ENCODE data around the gene PALD1. TPM values are rescaled to one million over a fixed set of nuclear protein-coding genes. Genes with fewer than 3 reads are reported as not detected.

Gene PALD1
- total and polyA plus RNA-seq, 2 of the 13 experiments (the other 11 are each of a cell fraction or from before 2014, with no cell fraction given) = 0.07 to 0.09 TPM

DNA sequence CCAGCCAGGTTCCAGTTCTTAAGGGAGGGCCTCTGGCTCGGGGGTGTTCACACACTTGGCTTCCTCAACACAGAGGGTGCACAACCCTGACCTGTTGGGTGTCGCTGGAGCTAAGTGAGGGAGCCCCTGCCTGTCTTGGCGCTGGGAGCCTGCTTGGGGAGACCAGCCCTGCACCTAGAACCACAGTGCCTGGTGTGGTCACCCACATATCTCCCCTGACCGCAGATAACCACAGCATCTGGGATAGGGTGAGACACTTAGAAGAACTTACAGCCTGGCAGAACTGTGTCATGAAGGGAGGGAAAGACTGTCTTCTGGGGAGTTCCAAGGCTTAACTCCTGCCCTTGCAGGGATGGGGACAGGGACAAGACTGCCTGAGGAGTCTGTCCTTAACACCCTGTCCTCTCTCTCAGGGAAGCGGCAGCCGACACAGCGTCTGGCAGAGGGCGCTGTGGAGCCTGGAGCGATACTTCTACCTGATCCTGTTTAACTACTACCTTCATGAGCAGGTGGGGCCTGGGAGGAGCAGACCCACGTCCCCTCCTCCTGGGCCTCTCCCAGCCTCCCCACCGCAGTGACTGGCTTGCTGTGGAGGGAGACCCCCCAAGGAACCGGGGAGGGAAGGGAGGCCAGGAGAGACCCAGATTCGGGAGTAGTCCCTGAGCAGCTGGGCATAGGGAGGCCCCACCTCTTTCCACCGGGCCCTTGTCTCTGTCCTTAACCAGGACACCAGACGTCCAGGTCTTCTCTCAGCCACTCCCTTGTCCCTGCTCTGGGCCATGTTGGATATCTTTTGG is 59.0 kb downstream of the PALD1 start:
- DNase-seq (ENCODE audit: low spot score) (peak; percentile 31), ATAC-seq (peak; percentile 74), FAIRE-seq (no peak)
- Histone ChIP-seq H2AFZ (ENCODE audit: low read length) (no peak overlapping the region), H3K27ac (ENCODE audit: extremely low read length, insufficient read depth, low read length) (no peak overlapping the region), H3K79me2 (ENCODE audit: insufficient read depth, low read length) (no peaks in the 10 kb centered on the region), H3K9me3 (ENCODE audit: low read length) (no peaks in the 10 kb centered on the region), H4K20me1 (ENCODE audit: insufficient read depth, low read length) (no peaks in the 10 kb centered on the region), H3K36me3 (replicated peaks in 1 of 2; ENCODE audit: control insufficient read depth in 1 of 2, insufficient read depth in 2 of 2, low read length in 2 of 2) (no peaks in the 10 kb centered on the region), H3K4me3 (replicated peaks in 1 of 3; ENCODE audit: insufficient read depth in 1 of 3, low read depth in 2 of 3, low read length in 3 of 3) (peak overlapping the region in 1 of 3 experiments; percentile 45; a peak in 1 of 6 replicates), H3K27me3 (ENCODE audit: control insufficient read depth in 1 of 2, insufficient read depth in 2 of 2, low read length in 2 of 2) (peaks cover 6 to 34% of the 10 kb centered on the region in 2 experiments; a peak in 3 of 5 replicates), H3K4me2 (ENCODE audit: low read depth, low read length) (peak overlapping the region; percentile 22), H3K9ac (ENCODE audit: insufficient read depth, low read depth, low read length) (no peak overlapping the region), H3K4me1 (ENCODE audit: insufficient read depth, low read length) (peaks cover 15% of the 10 kb centered on the region)
- POLR2A ChIA-PET = no interaction called here
- intact Hi-C loops (cut with micrococcal nuclease; ENCODE audit: unreplicated experiment) (no loop called here), in situ Hi-C loops (cut with HindIII; ENCODE audit: extremely low pct_ligation_motif_present, low pct_unique_long_range_greater_than_20kb) (loop anchor here (5.0 kb wide), 1 partner anchor 75 kb away; no protein-coding TSS in a partner anchor)
- no TSS peak for BruUV-seq (replicated peaks)
- CTCF ChIA-PET (ENCODE audit: low intra/inter-chr PET ratio, low total read pairs) = interaction anchor here (1.1 kb wide), 1 partner anchor 76 kb away, joined by 6 read pairs; no protein-coding TSS in a partner anchor
- WGBS (ENCODE audit: low lambda C conversion rate) = 14% methylated on average over 9 of the region's 15 CpGs
- TF ChIP-seq TEF (CRISPR knock-in tag; IDR thresholded peaks at IDR 0.05) (no peak), SNRNP70 (IDR thresholded peaks at IDR 0.05; ENCODE audit: low read depth, low read length) (no peak), SMAD1 (CRISPR knock-in tag; IDR thresholded peaks at IDR 0.05; ENCODE audit: borderline replicate concordance, low read depth) (no peak), KDM6A (CRISPR knock-in tag; IDR thresholded peaks at IDR 0.05; ENCODE audit: low read depth) (no peak), ZSCAN21 (CRISPR knock-in tag; IDR thresholded peaks at IDR 0.05; ENCODE audit: borderline replicate concordance) (no peak), ZFX (CRISPR knock-in tag; IDR thresholded peaks at IDR 0.05; ENCODE audit: low read depth) (peak; percentile 20; the same call in 1 of the 2 replicates), STAG1 (CRISPR knock-in tag; IDR thresholded peaks at IDR 0.05) (peak; percentile 23), REL (CRISPR knock-in tag; conservative IDR thresholded peaks at IDR 0.05) (no peak), SMC3 (IDR thresholded peaks at IDR 0.05; ENCODE audit: low read length) (peak; percentile 32), ZNF687 (CRISPR knock-in tag; IDR thresholded peaks at IDR 0.05) (0 out of 2 replicates have a peak, but pooled peaks have one; percentile 13), ZNF253 (CRISPR knock-in tag; IDR thresholded peaks at IDR 0.05; ENCODE audit: borderline replicate concordance) (no peak), ZNF576 (CRISPR knock-in tag; IDR thresholded peaks at IDR 0.05) (no peak)
- TF ChIP-seq, protein P1, sequence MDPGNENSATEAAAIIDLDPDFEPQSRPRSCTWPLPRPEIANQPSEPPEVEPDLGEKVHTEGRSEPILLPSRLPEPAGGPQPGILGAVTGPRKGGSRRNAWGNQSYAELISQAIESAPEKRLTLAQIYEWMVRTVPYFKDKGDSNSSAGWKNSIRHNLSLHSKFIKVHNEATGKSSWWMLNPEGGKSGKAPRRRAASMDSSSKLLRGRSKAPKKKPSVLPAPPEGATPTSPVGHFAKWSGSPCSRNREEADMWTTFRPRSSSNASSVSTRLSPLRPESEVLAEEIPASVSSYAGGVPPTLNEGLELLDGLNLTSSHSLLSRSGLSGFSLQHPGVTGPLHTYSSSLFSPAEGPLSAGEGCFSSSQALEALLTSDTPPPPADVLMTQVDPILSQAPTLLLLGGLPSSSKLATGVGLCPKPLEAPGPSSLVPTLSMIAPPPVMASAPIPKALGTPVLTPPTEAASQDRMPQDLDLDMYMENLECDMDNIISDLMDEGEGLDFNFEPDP (CRISPR knock-in tag; conservative IDR thresholded peaks at IDR 0.05) = no peak
- TF ChIP-seq, protein P2, sequence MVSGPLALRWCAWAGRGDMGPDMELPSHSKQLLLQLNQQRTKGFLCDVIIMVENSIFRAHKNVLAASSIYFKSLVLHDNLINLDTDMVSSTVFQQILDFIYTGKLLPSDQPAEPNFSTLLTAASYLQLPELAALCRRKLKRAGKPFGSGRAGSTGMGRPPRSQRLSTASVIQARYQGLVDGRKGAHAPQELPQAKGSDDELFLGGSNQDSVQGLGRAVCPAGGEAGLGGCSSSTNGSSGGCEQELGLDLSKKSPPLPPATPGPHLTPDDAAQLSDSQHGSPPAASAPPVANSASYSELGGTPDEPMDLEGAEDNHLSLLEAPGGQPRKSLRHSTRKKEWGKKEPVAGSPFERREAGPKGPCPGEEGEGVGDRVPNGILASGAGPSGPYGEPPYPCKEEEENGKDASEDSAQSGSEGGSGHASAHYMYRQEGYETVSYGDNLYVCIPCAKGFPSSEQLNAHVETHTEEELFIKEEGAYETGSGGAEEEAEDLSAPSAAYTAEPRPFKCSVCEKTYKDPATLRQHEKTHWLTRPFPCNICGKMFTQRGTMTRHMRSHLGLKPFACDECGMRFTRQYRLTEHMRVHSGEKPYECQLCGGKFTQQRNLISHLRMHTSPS (CRISPR knock-in tag; IDR thresholded peaks at IDR 0.05; ENCODE audit: low read depth) = 0 out of 2 replicates have a peak, but pooled peaks have one; percentile 19

Data from HepG2 (cell line).